Tibial nerve (tissue), 4 donors: ENCODE data around the gene SLC25A21.

Source experiments
- CTCF ChIP-seq, 5 experiments: fragments of 200-600 bp in 3 of 5; fragments of 450-650 bp in 2 of 5; sonication (generic) in 3 of 5; IDR thresholded peaks; one replicate each; pipeline ENCODE4 v1.5.1; 2016 to 2019; ENCODE audit warnings: antibody characterized with exemption in 5 of 5, mild to moderate bottlenecking in 3 of 5, moderate library complexity in 2 of 5
- EP300 ChIP-seq, 2 donors: sonication (generic); formaldehyde crosslinking; IDR thresholded peaks; one replicate each; pipeline ENCODE4 v1.6.1; 2017; ENCODE audit warnings: antibody characterized with exemption in 2 of 2, mild to moderate bottlenecking in 1 of 2
- POLR2A ChIP-seq, 2 donors: fragments of 450-650 bp; IDR thresholded peaks; one replicate each; pipeline ENCODE4 v1.6.1; 2017; ENCODE audit warnings: antibody characterized with exemption in 2 of 2, mild to moderate bottlenecking in 2 of 2, moderate library complexity in 2 of 2

GRCh38 chr14:36720657-36721056 lies 451.7 kb downstream of the SLC25A21 start:
- TF ChIP-seq CTCF (IDR thresholded peaks at IDR 0.05) = no peak
- no peak for TF ChIP-seq EP300 (IDR thresholded peaks at IDR 0.05)
- TF ChIP-seq POLR2A (IDR thresholded peaks at IDR 0.05) = no peak
